HG03108 (cell line): ENCODE results near the gene RANBP9.

ENCODE experiments used
- ATAC-seq: cut with Tn5 transposase; IDR thresholded peaks from one replicate; pipeline ENCODE4 v1.9.1; 2021; ENCODE audit warnings: moderate library complexity; ENCODE audit not compliant: unreplicated experiment

The RANBP9 gene

GRCh38 chr6:13711324-13711732 is 307 bp downstream of the RANBP9 start:
- ATAC-seq, result peak; percentile 42

GRCh38 chr6:13710552-13711323 is 897 bp downstream of the RANBP9 start:
- peak; percentile 14 for ATAC-seq

GRCh38 chr6:13709689-13710551 is 1.7 kb downstream of the RANBP9 start:
- no peak for ATAC-seq

- no peak for ATAC-seq
Observed at GRCh38 chr6:13708736-13709135, 2.9 kb downstream of the RANBP9 start.

GRCh38 chr6:13703496-13703895 is 8.1 kb downstream of the RANBP9 start:
- ATAC-seq, result no peak

GRCh38 chr6:13702809-13703302 is 8.8 kb downstream of the RANBP9 start:
- ATAC-seq, result no peak

GRCh38 chr6:13700232-13700631 is 11.4 kb downstream of the RANBP9 start:
- ATAC-seq, result no peak

- ATAC-seq, result no peak
Observed at GRCh38 chr6:13698715-13699114, 12.9 kb downstream of the RANBP9 start.

- no peak for ATAC-seq
Observed at GRCh38 chr6:13697857-13698256, 13.8 kb downstream of the RANBP9 start.

GRCh38 chr6:13696226-13696625 is 15.4 kb downstream of the RANBP9 start:
- ATAC-seq, result no peak

- no peak for ATAC-seq
Observed at GRCh38 chr6:13695252-13695651, 16.4 kb downstream of the RANBP9 start.

GRCh38 chr6:13694562-13694961 is 17.1 kb downstream of the RANBP9 start:
- no peak for ATAC-seq

GRCh38 chr6:13689511-13690256 is 22.0 kb downstream of the RANBP9 start:
- ATAC-seq, result no peak

GRCh38 chr6:13688692-13689196 is 22.9 kb downstream of the RANBP9 start:
- ATAC-seq, result no peak

GRCh38 chr6:13687917-13688351 is 23.7 kb downstream of the RANBP9 start:
- ATAC-seq, result no peak

GRCh38 chr6:13684855-13685254 is 26.8 kb downstream of the RANBP9 start:
- ATAC-seq, result no peak

- no peak for ATAC-seq
Observed at GRCh38 chr6:13683038-13683437, 28.6 kb downstream of the RANBP9 start.

GRCh38 chr6:13682346-13682745 is 29.3 kb downstream of the RANBP9 start:
- ATAC-seq, result no peak

GRCh38 chr6:13681305-13682061 is 30.2 kb downstream of the RANBP9 start:
- ATAC-seq, result no peak

GRCh38 chr6:13680448-13680968 is 31.1 kb downstream of the RANBP9 start:
- ATAC-seq, result no peak
